GM10248 (cell line): ENCODE data around the gene MTX3.

Experiments used
- CTCF ChIA-PET: fragments of 300-600 bp; sonication (Branson Sonifier 250); formaldehyde crosslinking; extraction: SDS; loops from one replicate; lab custom pipeline; 2021; ENCODE audit warnings: antibody characterized with exemption; lab: Yijun Ruan, JAX
- POLR2A ChIA-PET: fragments of 350-650 bp; sonication (Branson Sonifier 250); formaldehyde crosslinking; extraction: SDS; loops from one replicate; lab custom pipeline; 2020; ENCODE audit warnings: antibody characterized with exemption; lab: Yijun Ruan, JAX
- DNase-seq: peaks from one replicate; pipeline ENCODE4 v3.0.0; 2012; ENCODE audit errors: extremely low spot score
- TF ChIP-seq, protein P1 (sequence below): IDR thresholded peaks from 2 replicates; pipeline ENCODE4 v1.5.1; 2012; ENCODE audit warnings: mild to moderate bottlenecking, low read depth; ENCODE audit errors: extremely low read depth, missing control alignments, control extremely low read depth

MTX3 gene

DNA sequence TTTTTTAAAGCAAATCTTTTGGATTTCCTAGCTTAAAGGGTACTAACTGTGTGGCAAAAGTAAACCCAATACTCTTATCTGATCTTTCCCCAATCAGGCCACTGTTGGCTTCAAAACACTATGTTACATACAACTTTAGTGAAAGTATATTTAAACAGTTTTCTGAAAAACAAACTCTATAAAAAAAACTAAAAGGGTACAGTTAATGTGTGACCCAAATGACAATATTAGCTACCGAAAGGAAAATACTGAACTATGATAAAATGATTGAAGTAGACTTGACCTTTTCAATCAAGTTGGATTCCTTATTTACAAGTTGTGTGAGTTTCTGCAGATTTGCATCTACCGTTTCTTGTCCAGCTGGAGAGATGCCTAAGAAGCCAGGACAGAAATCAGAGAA lies 5.8 kb downstream of the MTX3 start:
- POLR2A ChIA-PET = interaction anchor here (0.6 kb wide), 1 partner anchor 29 kb away, joined by 4 read pairs; no protein-coding TSS in a partner anchor
- TF ChIP-seq, protein P1, sequence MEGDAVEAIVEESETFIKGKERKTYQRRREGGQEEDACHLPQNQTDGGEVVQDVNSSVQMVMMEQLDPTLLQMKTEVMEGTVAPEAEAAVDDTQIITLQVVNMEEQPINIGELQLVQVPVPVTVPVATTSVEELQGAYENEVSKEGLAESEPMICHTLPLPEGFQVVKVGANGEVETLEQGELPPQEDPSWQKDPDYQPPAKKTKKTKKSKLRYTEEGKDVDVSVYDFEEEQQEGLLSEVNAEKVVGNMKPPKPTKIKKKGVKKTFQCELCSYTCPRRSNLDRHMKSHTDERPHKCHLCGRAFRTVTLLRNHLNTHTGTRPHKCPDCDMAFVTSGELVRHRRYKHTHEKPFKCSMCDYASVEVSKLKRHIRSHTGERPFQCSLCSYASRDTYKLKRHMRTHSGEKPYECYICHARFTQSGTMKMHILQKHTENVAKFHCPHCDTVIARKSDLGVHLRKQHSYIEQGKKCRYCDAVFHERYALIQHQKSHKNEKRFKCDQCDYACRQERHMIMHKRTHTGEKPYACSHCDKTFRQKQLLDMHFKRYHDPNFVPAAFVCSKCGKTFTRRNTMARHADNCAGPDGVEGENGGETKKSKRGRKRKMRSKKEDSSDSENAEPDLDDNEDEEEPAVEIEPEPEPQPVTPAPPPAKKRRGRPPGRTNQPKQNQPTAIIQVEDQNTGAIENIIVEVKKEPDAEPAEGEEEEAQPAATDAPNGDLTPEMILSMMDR = no peak
- CTCF ChIA-PET = interaction anchor here (1.3 kb wide), 1 partner anchor 9 kb away, joined by 3 read pairs; no protein-coding TSS in a partner anchor

DNA sequence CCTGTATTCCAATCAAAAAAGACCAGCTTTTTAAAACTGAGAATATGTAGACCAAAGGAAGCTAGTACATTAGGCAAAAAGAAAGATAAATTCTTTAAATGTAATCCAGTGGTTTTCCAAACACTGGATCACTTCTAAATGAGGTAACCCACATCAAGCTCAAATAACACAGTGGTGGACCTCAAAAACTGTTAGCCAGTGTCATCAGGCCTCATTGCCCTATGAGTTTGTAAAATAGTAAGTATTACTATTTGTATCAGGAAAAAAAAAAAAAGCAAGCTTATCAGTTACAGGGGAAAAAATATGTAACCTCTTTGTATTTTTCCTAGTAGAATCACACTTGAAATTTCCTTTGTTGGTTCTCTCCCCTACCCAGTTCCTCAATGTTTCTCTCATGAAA lies 6.7 kb downstream of the MTX3 start:
- TF ChIP-seq, protein P1 = no peak
- ChIA-PET CTCF (interaction anchor here (0.8 to 1.0 kb wide), 2 partner anchors 24 to 108 kb away, joined by 3 read pairs; no protein-coding TSS in a partner anchor), POLR2A (no interaction called here)
- no peak for DNase-seq

More for the DNA sequence above, 5.8 kb downstream of the MTX3 start:
- no peak for DNase-seq

DNA sequence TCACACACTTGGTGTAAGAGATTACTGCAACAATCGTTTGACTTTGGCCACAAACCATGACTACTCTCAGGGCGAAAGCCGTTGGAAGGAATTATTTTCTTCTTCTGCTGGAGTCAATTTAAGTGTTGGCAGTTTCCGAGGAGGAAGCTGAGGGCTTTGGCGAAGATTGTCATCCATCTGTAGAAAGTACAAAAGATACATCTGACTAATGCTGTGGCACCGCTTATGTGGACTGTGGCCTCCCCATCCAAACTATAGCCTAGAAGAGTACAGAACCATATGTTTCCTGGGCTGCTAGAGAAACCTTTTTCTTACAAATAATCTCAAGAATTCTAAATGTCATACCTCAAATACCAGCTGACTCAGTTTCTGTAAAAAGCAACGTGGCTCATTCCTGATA lies 7.4 kb downstream of the MTX3 start:
- no peak for DNase-seq
- ChIA-PET CTCF (interaction anchor here (0.8 to 1.0 kb wide), 2 partner anchors 23 to 109 kb away, joined by 3 read pairs; no protein-coding TSS in a partner anchor), POLR2A (no interaction called here)
- TF ChIP-seq, protein P1 = no peak

DNA sequence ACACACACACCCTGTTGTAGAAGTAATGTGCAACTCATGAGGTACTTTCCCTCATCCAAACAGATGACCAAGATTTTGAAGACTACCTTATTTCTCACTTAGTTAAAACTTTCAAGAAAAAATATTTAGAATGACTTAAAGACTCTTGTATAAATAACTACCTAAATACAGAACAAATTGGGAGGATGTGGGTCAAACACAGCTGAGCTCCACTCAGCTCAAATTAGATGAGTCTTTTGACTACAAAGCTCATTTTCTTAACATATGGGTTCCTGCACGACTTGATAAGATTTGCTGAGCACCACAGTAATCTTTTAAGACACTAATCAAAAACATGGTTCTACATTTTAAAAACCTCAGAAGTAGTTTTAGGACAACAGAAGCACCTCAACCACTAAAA lies 8.9 kb downstream of the MTX3 start:
- TF ChIP-seq, protein P1 = no peak
- ChIA-PET POLR2A (no interaction called here), CTCF (interaction anchor here (1.2 to 1.5 kb wide), 2 partner anchors 12 to 101 kb away, joined by 4 read pairs; no protein-coding TSS in a partner anchor)
- no peak for DNase-seq

DNA sequence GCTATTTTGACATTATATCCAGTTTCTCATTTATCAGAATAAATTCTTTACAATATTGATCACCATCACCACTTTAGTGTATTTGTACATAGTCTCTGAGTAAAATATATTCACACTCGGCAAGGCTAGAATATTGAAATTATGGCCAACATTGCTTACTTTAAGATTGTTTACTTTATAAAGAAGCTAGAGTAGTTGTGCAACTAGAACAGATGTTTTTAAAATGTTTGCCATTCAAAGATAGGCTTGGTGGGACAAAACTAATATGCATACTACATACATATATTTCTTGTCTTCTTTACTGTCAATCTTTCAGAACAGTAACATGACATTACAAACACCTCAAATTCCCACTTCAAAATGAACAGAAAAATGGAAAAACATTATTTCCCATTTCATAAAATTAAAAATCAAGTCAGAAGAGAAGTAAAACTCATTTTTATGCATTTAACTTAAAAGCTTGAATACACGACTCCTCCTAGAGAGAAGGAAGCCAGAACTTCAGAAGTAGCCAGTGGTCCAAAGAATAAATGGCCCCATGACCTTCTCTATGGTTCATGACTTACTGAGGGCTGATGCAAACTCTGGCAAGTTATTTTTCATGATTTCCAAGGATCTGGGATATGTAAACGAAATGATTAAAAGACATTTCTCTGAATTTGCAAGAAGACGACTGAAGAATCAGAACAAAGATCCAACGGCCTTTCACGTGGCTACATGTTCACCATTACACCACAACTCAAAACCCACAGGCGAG lies 14.1 kb downstream of the MTX3 start:
- DNase-seq = no peak
- POLR2A ChIA-PET = no interaction called here
- TF ChIP-seq, protein P1 = no peak
- CTCF ChIA-PET = interaction anchor here (1.1 kb wide), 1 partner anchor 9 kb away, joined by 3 read pairs; no protein-coding TSS in a partner anchor

DNA sequence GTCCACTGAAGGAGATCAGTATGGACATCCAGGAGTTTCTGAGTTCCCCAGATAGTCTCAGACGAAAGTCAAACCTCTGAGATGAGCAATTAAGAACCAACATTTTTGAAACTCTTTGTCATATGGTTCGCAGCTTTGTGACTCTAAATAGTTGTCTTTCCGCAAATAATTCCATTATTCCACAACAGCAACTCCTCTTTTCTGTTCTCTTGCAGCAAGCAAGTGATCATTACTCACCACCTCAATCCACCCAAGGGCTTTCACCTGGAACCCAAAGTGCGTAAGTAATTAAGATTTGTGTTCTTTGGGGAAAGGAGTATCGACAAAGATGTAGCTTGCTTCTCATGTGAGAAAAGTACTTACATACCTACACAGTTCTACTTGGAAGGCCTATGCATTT lies 15.6 kb downstream of the MTX3 start:
- TF ChIP-seq, protein P1 = no peak
- ChIA-PET CTCF (interaction anchor here (1.1 to 3.5 kb wide), 6 partner anchors 9 to 108 kb away, joined by 3 to 10 read pairs (median 5); no protein-coding TSS in a partner anchor), POLR2A (no interaction called here)
- no peak for DNase-seq
